ENCODE data around the gene DDX27. TPM values are rescaled to one million over a fixed set of nuclear protein-coding genes. Genes with fewer than 3 reads are reported as not detected.

DDX27 gene
- total and polyA plus RNA-seq, 9 of the 15 experiments (the other 6 are each of a cell fraction or from before 2014, with no cell fraction given), result 17.9 to 79.3 (median 57.0) TPM

DNA sequence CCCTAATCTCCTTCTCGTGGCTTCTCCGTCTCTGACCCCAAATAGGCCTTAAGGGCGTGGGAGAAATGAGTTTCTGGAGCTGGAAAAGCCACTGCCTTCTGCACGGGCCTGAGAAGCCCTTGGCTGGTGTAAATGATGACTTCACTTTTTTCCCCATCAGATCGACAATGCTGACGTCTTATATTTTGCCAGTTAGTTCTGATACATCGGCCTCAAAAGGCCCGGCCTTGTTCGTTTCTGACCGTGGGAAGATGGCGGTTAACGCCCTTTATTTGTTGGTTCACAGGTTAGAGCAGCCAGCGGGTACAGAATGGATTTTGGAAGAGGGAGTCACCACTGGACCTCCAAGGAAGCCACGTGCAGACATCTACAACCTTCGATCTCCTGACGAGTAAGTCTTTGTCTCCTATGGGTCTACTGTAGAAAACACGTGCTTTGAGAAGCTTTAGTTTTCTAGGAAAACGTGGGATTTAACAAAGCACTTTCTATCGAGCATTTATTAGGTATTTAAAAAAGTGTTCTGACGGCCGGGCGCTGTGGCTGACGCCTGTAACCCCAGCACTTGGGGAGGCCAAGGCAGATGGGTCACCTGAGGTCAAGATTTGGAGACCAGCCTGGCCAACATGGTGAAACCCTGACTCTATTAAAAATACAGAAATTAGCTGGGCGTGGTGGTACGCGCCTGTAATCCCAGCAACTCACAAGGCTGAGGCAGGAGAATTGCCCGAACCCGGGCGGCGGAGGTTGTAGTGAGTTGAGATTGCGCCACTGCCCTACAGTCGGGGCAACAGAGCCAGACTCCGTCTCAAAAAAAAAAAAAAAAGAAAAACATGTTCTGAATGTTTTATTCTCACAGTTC lies 59.8 kb downstream of the DDX27 start (continued):
- TF ChIP-seq ZNF584 (CRISPR knock-in tag; IDR thresholded peaks at IDR 0.05; ENCODE audit: low read depth) (no peak), AFF4 (CRISPR knock-in tag; IDR thresholded peaks at IDR 0.05) (peak; percentile 93; the same call in 1 of the 2 replicates), SP1 (CRISPR knock-in tag; IDR thresholded peaks at IDR 0.05) (peak; percentile 55; the same call in 1 of the 2 replicates), TRIM28 (IDR thresholded peaks at IDR 0.05) (no peak), C11orf30 (IDR thresholded peaks at IDR 0.05; ENCODE audit: low read depth) (peak; percentile 83), SREBF1 (IDR thresholded peaks at IDR 0.05; ENCODE audit: borderline replicate concordance, low read depth, low read length) (no peak), HDAC3 (IDR thresholded peaks at IDR 0.05; ENCODE audit: borderline replicate concordance, partially characterized antibody) (no peak), ZNF449 (CRISPR knock-in tag; IDR thresholded peaks at IDR 0.05) (no peak), EP300 (IDR thresholded peaks at IDR 0.05; ENCODE audit: low read length) (no peak), HDAC1 (IDR thresholded peaks at IDR 0.05) (peak in 1 of 2 experiments; percentile 1; a peak in 1 of 4 replicates), SMARCA4 (IDR thresholded peaks at IDR 0.05) (no peak; the same call in 1 of the 2 replicates), ZNF41 (CRISPR knock-in tag; conservative IDR thresholded peaks at IDR 0.05) (no peak; the same call in 1 of the 2 replicates)
- TF ChIP-seq, protein P1, sequence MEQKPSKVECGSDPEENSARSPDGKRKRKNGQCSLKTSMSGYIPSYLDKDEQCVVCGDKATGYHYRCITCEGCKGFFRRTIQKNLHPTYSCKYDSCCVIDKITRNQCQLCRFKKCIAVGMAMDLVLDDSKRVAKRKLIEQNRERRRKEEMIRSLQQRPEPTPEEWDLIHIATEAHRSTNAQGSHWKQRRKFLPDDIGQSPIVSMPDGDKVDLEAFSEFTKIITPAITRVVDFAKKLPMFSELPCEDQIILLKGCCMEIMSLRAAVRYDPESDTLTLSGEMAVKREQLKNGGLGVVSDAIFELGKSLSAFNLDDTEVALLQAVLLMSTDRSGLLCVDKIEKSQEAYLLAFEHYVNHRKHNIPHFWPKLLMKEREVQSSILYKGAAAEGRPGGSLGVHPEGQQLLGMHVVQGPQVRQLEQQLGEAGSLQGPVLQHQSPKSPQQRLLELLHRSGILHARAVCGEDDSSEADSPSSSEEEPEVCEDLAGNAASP (IDR thresholded peaks at IDR 0.05), result peak; percentile 3; the same call in 1 of the 2 replicates
- TF ChIP-seq, protein P2, sequence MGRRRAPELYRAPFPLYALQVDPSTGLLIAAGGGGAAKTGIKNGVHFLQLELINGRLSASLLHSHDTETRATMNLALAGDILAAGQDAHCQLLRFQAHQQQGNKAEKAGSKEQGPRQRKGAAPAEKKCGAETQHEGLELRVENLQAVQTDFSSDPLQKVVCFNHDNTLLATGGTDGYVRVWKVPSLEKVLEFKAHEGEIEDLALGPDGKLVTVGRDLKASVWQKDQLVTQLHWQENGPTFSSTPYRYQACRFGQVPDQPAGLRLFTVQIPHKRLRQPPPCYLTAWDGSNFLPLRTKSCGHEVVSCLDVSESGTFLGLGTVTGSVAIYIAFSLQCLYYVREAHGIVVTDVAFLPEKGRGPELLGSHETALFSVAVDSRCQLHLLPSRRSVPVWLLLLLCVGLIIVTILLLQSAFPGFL (CRISPR knock-in tag; IDR thresholded peaks at IDR 0.05), result 0 out of 2 replicates have a peak, but pooled peaks have one; percentile 89
- TF ChIP-seq, protein P3, sequence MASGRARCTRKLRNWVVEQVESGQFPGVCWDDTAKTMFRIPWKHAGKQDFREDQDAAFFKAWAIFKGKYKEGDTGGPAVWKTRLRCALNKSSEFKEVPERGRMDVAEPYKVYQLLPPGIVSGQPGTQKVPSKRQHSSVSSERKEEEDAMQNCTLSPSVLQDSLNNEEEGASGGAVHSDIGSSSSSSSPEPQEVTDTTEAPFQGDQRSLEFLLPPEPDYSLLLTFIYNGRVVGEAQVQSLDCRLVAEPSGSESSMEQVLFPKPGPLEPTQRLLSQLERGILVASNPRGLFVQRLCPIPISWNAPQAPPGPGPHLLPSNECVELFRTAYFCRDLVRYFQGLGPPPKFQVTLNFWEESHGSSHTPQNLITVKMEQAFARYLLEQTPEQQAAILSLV (tag; IDR thresholded peaks at IDR 0.05), result 0 out of 2 replicates have a peak, but pooled peaks have one; percentile 35
